ENCODE measurements around the gene PSMD4.
A peak's percentile ranks its signal among the peaks of the same experiment; 100 is the strongest.

The PSMD4 gene

GRCh38 chr1:151294742-151295462, 40.4 kb downstream of the PSMD4 start:
- DNase-seq (ENCODE audit: low read depth in 2 of 2), result no peak

- DNase-seq (ENCODE audit: low read depth in 2 of 2), result no peak
Observed at GRCh38 chr1:151309811-151310323, 55.3 kb downstream of the PSMD4 start.

GRCh38 chr1:151311011-151311410, 56.5 kb downstream of the PSMD4 start:
- DNase-seq (ENCODE audit: low read depth in 2 of 2), result no peak

- peak; percentile 87 to 88 for DNase-seq (ENCODE audit: low read depth in 2 of 2)
Observed at GRCh38 chr1:151311589-151312331, 57.2 kb downstream of the PSMD4 start.

- DNase-seq (ENCODE audit: low read depth in 2 of 2), result no peak
Observed at GRCh38 chr1:151312411-151312810, 57.9 kb downstream of the PSMD4 start.

- no peak for DNase-seq (ENCODE audit: low read depth in 2 of 2)
Observed at GRCh38 chr1:151312826-151313225, 58.3 kb downstream of the PSMD4 start.

- DNase-seq (ENCODE audit: low read depth in 2 of 2), result no peak
Observed at GRCh38 chr1:151313501-151313900, 59.0 kb downstream of the PSMD4 start.

GRCh38 chr1:151314137-151314875, 59.8 kb downstream of the PSMD4 start:
- no peak for DNase-seq (ENCODE audit: low read depth in 2 of 2)

- DNase-seq (ENCODE audit: low read depth in 2 of 2), result no peak
Observed at GRCh38 chr1:151315565-151316235, 61.2 kb downstream of the PSMD4 start.
